NB4 (cell line): ENCODE results near the gene PPEF2.

Experiments
- CTCF ChIP-seq: IDR thresholded peaks from one replicate; pipeline ENCODE4 v1.5.1; 2012; ENCODE audit warnings: low read depth, low read length
- MYC ChIP-seq: IDR thresholded peaks from 2 replicates; pipeline ENCODE4 v1.6.1; 2011; ENCODE audit warnings: low read depth, low read length
- POLR2A ChIP-seq: IDR thresholded peaks from 2 replicates; pipeline ENCODE4 v1.6.1; 2011; ENCODE audit warnings: mild to moderate bottlenecking; ENCODE audit not compliant: insufficient read length; ENCODE audit errors: extremely low read depth
- TF ChIP-seq, protein P1 (sequence below): IDR thresholded peaks from 2 replicates; pipeline ENCODE4 v1.6.1; 2011; ENCODE audit warnings: low read depth, low read length

DNA sequence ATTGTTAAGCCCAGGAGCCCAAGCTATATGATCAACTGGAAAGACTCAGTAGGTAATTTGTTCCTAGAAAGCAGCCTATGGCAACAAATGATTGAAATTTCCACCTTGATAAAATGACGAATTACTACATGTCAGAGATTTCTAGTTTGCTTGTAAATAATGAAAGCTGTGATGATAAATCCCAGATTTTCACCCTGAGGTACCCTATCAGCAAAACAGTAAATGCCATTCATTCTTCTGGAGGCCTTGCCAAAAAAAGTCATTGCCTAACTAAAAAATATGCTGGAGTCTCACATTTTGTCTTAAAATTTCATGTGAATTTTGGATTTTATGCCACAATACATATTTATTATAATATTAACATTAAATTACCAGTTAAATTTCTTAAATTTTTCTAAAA is 71.3 kb downstream of the PPEF2 start:
- TF ChIP-seq, protein P1, sequence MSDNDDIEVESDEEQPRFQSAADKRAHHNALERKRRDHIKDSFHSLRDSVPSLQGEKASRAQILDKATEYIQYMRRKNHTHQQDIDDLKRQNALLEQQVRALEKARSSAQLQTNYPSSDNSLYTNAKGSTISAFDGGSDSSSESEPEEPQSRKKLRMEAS = no peak
- no peak for TF ChIP-seq CTCF
- no peak for TF ChIP-seq POLR2A
- TF ChIP-seq MYC = no peak
